GM18520 (cell line): ENCODE data around the gene TRIM29.
"Not testable (repeated sequence)": the region's sequence is repeated elsewhere in the genome, so short reads cannot be mapped to it uniquely, and the experiment has no call there.

Experiments used
- ATAC-seq: cut with Tn5 transposase; IDR thresholded peaks from one replicate; pipeline ENCODE4 v1.9.1; 2021; ENCODE audit not compliant: unreplicated experiment

The TRIM29 gene, protein sequence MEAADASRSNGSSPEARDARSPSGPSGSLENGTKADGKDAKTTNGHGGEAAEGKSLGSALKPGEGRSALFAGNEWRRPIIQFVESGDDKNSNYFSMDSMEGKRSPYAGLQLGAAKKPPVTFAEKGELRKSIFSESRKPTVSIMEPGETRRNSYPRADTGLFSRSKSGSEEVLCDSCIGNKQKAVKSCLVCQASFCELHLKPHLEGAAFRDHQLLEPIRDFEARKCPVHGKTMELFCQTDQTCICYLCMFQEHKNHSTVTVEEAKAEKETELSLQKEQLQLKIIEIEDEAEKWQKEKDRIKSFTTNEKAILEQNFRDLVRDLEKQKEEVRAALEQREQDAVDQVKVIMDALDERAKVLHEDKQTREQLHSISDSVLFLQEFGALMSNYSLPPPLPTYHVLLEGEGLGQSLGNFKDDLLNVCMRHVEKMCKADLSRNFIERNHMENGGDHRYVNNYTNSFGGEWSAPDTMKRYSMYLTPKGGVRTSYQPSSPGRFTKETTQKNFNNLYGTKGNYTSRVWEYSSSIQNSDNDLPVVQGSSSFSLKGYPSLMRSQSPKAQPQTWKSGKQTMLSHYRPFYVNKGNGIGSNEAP

DNA sequence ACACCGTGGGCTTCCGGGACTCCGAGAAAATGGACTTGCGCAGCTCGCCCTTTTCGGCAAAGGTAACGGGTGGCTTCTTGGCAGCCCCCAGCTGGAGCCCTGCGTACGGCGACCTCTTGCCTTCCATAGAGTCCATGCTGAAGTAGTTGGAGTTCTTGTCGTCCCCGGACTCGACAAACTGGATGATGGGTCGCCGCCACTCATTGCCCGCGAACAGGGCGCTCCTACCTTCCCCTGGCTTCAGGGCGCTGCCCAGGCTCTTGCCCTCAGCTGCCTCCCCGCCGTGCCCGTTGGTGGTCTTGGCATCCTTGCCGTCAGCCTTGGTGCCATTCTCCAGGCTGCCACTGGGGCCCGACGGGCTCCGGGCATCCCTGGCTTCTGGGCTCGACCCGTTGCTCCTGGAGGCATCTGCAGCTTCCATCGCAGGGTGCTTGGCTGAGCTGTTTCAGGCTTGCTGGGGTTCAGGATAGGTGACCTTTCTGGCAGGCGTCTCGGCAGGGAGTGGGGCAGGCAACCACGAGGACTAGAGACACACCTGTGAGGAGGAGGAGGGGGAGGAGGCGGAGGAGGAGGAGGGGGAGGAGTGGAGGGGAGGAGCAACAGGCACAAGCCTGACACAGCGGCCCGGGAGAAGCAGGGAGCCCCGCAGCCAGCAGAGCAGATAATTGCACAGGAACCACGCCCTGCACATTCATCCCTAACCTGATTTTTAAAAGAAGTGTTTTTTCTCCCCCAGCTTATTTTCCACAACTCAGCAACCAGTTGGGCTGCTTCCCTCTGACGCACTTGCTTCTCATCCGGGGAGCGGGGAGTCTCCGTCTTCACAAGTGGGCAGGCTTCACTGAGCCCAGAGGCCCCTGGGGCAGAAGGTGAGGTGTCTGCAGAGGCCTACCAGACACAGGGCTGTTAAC is at the start of gene TRIM29:
Gene TRIM29, minus strand, starts transcription at position 503 of the 911 bp plus-strand sequence. Its CDS starts 82 bp downstream, at position 421.
- ATAC-seq: no peak

DNA sequence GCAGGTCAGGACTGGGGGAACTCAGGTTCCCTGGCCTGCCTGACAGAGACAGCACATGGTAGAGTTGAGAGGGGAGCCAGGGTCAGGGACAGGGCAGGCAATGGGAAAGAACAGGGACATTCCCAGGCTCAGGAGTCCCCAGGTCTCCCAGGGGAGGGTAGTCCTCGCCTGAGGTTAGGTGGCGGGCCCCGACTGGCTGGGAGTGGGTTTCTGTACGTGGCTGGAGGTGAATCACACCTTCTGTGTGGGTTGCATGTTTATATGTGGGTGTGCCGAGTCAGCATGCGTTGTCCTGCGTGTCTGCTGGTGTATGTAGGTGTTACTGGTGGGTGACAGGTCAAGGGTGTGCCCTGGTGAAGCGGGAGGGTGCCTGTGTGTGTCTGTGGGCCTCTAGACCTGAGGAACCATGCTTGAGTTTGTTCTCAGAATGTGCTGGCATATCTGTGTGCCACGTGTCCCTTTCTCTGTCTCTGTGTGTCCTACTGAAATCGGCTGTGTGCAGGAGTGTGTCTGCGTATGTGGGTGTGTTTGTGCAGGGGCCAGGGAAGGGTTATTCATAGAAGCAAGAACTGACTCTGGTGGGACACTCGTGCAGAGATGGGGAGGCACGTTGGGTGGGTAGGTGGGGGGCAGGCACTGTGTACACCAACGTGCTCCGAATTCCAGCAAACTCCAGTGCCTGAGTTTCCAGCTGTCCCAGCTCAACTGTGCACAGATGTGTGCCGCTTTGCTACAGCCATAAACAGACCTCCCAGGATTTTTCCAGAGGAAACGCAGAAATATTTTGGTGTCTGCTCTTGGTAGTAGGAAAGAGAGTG is 49.1 kb upstream of the TRIM29 start:
- peak; percentile 52 for ATAC-seq

DNA sequence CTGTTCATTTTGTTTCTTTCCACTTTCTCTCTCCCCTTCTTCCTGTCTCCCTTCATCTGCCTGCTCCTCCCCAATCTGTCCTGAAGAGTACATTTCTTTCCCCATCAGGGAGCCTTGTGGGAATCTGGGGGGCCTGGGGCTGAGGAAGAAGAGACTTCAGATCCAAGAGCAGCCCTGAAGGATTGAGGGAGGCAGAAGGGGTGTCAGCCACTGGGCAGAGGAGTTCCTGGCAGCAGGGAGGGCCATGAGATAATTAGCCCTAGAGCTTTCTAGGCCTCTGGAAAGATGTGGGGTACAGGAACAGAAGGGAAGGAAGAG is 48.5 kb upstream of the TRIM29 start:
- ATAC-seq: no peak

DNA sequence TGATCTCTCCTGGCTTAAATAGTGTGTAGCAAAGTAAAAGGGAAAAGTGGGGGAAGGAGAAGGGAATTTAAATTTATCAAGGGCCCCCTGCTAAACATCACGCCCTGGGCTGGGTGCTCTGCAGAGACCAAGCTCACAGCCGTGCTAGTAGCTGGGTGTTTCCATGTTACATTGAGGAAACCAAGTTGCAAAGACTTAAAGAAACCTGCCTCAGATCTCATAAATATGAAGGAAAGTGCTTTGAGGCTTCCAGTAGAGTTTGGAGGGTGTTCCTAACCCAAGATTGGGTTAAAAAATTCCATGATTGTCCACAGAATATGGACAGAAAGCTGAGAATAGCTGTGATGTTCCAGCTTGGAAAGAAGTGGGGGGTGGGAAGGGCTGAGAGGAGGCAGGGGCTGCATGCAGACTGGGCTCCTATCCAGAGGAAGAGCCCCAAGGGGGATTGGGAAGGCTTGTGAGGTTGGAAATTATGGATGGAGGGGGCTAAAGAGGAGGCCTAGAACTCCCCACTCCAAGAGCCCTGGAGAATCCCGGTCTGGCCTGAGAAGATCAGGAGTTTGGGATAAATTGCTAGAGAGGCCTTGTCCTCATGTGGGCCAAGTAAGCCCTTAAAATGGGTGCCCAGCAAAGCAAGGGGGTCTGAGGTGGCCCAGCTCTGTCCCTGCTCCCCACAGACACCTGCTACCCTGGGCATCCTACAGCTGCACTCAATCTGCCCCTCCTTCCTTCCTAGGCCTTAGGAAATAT is 48.0 kb upstream of the TRIM29 start:
- no peak for ATAC-seq

DNA sequence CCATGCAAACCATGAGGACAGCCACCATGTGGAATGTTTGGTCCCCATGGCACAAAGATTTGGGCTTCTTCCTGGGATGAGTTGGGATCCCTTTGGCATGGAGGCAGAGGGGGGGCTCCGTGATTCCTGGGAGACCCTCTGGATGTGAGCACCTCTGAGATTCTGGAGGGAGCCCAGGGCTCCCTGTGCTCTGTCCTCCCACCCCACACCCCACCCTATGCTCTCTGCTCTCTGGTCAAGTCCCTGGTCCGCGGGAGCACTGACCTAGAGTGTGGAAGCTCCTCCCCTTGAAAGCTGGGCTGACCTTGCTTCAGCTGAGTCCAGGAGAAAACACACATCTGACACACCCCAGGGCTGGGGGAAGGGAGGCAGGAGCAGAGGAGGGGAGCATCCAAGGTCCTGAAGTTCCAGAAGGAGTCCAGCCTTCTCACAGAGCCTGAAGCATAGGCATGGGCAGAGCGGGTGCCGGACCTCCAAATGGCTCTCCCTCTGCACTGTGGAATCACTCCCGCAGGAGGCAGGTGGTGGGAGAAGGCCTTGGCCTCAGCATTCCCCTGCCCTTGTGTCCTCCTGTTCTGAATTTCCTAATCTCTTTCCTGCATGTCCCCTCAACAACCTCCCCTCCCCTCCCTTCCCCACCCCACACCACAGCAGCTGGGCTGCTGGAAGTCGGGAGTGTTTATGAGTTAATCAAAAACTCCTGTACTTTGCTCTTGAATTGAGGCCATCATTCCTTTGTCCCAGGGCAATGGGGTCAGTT is 47.2 kb upstream of the TRIM29 start:
- no peak for ATAC-seq

DNA sequence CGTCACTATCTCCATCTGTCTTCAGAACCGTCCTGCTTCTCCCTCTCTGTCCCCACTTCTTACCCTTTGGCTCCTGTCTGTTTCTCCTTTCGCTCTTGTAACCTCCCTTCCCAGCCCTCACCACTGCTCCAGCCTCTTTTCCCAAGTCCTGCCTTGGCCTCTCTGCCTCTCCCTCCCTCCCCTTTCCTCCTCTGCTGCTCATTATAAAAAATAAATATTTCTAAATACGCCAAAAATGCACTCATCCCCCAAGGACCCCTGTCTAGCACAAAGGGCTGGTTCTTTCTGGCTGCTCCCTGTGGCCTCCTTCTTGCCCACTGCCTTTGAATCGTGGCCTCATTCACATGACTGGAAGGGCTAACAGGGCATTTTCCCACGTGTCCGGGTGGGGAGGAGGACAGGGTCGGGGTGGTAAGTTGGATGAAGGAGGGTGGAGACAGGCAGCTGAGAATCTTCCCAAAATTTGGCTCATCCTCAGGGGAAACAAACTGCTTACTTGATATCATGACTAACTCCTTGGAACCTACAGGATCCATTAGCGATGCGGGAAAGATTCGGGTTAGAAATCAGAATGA is 46.5 kb upstream of the TRIM29 start:
- no peak for ATAC-seq

DNA sequence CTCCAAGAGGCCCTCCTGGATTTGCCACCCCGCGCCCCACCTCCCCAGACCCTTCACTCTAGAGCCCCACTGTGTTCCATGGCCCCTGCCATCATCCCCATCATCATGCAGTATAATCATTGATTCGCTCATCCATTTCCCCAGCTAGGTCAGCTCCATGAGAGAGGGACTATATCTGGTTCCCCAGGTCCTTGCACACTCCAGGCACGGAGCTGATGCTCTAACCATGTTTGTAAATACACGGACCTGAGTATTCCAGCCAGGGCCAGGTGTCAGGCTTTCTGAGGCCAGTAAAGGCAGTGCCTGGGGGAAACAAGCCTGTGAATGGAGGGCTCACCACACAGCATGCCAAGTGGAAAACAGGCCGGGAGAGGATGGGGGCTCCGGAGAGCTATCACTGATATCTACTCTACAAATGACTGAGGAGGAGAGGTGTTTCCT is 45.8 kb upstream of the TRIM29 start:
- no peak for ATAC-seq

DNA sequence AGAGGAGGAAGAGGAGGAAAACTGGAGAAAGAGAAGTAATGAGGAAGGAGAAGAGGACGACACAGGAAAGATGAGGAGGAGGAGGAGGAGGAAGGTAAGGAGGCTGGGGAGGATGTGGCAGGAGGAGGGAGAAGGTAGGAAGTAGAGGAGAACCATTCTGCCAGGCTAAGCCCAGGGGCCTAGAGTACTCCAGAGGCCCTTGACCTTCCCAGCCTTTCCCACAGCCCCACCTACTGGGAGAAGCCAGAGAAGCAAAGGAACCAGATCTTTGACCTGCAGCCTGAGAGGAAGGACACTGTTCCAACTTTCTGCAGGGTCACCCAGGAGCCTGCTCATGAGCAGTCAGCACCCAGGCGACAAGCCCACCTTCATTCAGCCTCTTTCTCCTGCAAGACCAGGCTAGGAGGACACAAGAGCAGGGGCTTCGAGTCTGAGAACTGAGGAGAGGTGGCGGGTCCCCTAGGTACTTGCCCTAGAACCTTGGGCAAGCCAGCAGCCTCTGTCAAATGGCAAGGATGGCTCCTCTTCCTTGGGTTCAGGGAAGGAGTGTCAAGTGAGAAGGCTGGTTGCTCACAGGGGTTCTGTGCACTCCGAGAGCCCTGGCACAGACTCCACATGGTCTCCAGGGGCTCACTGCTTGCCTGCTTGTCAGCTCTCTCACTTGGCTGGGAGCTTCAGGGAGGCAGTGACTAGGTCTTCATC is 45.0 kb upstream of the TRIM29 start:
- no peak for ATAC-seq

DNA sequence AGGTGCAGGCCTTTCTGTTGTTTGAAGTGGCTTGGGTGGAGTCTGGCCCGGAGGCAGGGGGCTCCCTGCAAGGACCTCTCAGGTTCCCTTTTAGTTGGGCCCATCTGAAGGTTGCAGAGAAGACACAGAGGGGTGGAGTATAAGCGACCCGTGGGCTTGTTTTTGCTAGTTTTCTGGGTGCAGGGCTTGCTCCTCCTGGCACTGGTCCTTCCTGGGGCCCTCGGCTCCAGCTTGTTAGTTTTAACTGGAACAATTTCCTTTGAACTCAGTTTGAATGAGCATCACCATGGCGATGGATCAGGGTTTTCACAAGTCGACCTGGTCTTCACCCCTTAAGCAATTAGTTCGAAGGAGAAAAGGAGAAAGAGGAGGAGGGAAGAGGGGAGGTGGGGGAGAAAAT is 44.5 kb upstream of the TRIM29 start:
- ATAC-seq: no peak

DNA sequence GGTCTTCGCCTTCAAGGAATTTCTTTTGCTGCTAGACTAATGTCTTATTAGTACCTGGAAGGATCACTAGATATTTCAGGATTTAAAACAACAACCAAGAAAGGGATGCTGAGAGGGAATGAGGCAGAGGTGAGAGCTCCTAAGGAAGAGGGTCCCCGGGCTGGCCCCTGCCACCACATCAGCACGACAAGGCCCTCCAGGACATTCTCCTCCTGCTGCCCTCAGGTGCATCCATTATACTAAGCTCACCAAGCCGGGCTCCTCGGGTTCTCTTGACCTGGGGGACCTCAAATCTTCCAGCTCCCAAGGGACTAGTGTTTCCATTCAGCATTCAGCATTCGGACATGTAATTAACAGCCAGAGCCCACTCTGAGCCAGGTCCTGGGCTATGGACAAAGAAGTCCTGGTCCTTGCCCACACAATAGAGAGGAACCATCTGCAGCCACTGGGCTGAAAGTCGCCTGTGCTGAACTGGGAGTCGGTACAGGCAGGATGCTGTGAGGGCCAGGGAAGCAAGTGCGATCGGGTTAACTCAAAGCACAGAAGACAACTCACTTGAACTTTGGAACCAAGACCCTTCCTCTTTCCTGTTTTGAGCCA is 43.6 kb upstream of the TRIM29 start:
- no peak for ATAC-seq

DNA sequence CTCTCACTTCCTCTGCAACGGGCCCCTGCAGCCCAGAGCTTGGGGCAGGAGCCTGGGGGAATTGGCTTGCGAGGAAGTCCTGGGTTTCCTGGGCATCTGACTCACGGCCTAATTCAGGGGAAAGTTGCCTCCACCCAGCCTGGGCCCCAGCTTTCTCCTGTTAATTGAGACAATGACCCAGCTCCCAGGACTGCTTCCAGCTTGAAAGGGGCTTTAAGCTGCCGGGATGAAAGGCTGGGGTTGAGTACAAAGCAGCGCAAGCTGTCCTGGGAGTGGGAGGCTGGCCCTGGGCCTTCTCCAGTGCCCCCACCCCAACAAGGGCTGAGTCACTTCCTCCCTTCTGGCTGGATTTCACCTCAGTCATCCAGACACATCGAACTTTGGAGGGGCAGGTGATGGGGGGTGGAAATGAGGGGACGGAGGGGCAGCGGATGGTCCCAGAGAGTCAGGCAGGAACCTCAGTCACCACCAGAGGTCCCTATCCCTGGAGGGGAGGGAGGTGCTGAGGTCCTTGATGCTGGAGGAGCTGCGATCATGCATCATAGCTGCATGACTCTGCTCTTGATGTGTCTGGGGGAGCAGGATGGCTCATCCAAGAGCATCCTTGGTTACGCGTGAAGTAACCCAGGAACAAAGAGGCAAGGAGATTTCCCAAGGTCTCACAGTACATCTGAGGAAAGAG is 42.8 kb upstream of the TRIM29 start:
- ATAC-seq: no peak

DNA sequence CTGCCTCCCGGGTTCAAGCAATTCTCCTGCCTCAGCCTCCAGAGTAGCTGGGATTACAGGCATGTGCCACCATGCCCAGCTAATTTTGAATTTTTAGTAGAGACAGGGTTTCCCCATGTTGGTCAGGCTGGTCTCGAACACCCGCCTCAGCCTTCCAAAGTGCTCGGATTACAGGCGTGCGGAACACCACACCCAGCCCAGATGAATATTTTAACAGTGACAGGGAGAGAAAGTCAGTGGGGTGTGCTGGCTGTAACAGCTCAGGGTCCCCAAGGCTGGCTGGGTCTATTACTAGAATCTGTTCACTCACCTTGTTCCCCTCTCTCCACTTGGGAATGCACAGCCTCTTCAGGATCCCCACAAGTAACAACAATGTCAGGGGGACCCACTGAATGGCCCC is 42.1 kb upstream of the TRIM29 start:
- not testable (repeated sequence) for ATAC-seq

DNA sequence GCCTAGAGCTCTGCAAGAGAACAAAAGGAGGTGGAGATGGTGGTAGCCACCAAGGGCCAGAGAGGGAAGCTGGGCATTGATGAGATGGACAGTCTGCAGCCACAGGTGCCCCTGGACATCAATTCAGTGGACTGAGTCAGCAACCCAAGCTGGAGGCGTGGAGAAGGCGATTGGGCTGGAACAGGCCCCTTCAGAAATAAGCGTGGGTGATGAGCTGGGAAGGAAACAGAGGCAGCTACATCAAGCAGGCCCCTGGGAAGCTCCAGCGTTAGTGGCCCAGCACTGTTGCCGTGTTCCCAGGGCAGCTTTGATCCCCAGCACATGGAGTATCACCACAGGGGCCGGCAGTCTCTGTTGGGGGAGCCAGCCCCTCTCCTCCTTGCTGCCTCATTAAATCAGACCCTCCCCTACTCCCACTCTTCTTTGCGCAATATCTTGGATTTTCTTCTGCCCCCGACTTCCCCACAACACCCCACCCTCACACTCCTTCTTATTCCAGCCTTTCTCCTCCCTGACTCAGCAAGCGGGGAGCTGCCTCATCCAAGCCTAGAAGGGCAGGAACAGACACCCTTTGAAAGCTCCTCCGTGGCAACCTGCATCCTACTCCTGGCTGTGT is 41.3 kb upstream of the TRIM29 start:
- no peak for ATAC-seq

DNA sequence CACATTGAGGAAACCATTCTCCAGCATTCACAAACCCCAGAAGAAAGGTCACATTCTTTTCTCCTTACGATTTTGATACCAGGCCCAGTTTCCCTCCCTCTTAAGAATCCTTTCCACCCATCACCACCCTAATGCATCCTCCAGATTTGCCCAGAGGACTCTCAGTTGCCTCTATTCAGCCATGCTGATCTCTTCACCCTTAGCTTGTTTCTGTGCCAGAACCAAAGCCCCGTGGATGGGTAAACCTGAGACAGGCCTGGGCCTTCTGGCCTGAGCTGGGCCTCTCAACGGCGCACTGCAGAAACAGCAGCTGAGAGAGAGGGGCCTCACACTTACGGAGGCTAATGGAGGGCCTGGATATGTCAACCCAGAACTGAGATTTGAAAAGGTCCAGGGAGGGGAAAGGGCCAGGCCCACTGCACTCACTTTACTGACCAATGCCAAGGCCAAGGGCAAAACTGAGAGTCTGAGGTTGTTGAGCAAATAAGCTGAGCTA is 40.7 kb upstream of the TRIM29 start:
- ATAC-seq: no peak

DNA sequence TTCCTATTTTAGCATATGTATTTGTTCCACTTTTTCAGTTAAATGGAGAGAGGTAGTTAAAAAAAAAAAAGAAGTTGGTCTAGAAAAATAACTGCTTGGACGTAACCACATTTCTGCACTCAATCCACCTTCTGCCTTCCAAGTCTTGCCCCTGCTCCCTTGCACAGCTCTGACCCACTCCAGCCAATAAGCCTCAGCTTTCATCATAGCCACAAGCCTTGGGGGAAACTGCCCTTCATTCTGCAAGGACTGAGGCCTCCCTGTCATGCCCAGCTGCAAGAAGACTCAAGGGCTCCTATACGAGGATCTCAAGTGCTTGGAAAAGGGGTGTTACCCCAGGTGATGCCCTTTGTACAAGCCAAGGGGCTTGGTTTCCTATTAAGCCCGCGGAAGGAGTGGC is 37.0 kb upstream of the TRIM29 start:
- no peak for ATAC-seq

DNA sequence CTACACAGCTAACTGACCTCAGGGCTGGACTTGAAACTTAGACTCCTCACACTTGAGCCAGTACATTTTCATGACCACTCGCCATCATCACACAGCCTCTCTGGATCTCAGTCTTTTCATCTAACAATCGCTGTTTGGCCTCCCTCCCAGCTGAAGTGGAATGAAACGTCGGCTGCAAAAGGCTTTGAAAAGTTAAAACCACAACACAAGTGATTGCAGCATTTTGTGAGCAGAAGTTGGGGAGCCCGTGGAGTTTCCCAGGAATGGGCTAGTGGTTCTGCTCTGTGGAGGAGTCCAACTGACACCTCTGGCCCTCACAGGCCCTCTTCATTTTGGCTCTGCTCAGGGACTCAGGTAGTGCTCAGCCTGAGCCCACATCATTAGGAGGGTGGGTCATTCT is 35.9 kb upstream of the TRIM29 start:
- no peak for ATAC-seq
